Muscle layer of colon (tissue), 2 donors: ENCODE measurements around the gene SLC39A12.

Source experiments
- H3K27ac ChIP-seq: one replicate; pipeline ENCODE4 v1.7.0; 2013; ENCODE audit warnings: low read depth, mild to moderate bottlenecking, low read length, moderate library complexity
- H3K27me3 ChIP-seq, 2 donors: one replicate each; pipeline ENCODE4 v1.7.0; 2013; ENCODE audit warnings: low read length in 2 of 2, mild to moderate bottlenecking in 2 of 2; ENCODE audit not compliant: insufficient read depth in 2 of 2, control insufficient read depth in 1 of 2
- H3K36me3 ChIP-seq: one replicate; pipeline ENCODE4 v1.7.0; 2013; ENCODE audit warnings: mild to moderate bottlenecking, low read length; ENCODE audit not compliant: insufficient read depth
- H3K4me1 ChIP-seq: one replicate; pipeline ENCODE4 v1.7.0; 2013; ENCODE audit warnings: mild to moderate bottlenecking, low read length; ENCODE audit not compliant: insufficient read depth
- H3K4me3 ChIP-seq, 2 donors: one replicate each; pipeline ENCODE4 v1.7.0; 2013; ENCODE audit warnings: low read length in 2 of 2, low read depth in 1 of 2, mild to moderate bottlenecking in 1 of 2, moderate library complexity in 1 of 2
- H3K9ac ChIP-seq: one replicate; pipeline ENCODE4 v1.7.0; 2013; ENCODE audit warnings: low read length
- H3K9me3 ChIP-seq: one replicate; pipeline ENCODE4 v1.7.0; 2013; ENCODE audit warnings: mild to moderate bottlenecking, low read length
- donor health status: abdominal sarcoma.
- donor health status: Adenocarcinoma of cecum.

Gene SLC39A12

DNA sequence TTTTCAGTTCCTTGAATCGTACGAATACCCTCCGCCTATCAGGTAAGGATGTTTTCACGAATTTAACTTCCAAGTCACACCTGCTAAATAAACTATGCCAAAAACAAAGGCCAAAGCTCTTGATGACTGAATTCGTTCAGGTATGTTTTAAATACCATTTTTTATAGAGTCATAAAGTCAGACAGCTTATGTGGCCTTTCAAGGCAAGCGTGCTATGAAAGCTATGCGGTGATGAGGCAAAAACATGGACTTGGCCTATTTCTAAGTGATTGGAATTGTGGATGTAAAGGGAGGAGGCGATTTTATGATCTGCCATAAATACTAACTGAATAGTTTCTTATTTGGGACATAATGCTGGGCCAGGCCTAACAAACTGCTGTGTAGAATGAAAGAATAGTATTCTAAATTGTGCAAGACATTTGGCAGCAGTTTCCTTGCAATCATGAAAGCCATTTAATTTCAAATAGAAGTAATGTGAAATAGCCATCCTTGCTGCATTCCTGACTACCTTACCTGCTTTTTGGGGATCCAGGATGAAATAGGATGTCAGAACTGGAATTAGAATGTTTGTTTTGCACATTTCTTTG is 14.0 kb downstream of the SLC39A12 start:
- Histone ChIP-seq H3K4me3 (no peak overlapping the region), H3K36me3 (no peaks in the 10 kb centered on the region), H3K9me3 (no peaks in the 10 kb centered on the region)

GRCh38 chr10:17974505-17974904 is 22.8 kb downstream of the SLC39A12 start:
- H3K27me3 ChIP-seq: no peaks in the 10 kb centered on the region
- H3K4me1 ChIP-seq: no peaks in the 10 kb centered on the region
- no peak overlapping the region for H3K27ac ChIP-seq
- no peaks in the 10 kb centered on the region for H3K9me3 ChIP-seq
- H3K36me3 ChIP-seq: no peaks in the 10 kb centered on the region
- H3K9ac ChIP-seq: no peak overlapping the region
- H3K4me3 ChIP-seq: no peak overlapping the region

More for the DNA sequence above, 14.0 kb downstream of the SLC39A12 start:
- Histone ChIP-seq H3K27me3 (no peaks in the 10 kb centered on the region), H3K4me1 (peaks cover 10% of the 10 kb centered on the region), H3K9ac (no peak overlapping the region), H3K27ac (no peak overlapping the region)

DNA sequence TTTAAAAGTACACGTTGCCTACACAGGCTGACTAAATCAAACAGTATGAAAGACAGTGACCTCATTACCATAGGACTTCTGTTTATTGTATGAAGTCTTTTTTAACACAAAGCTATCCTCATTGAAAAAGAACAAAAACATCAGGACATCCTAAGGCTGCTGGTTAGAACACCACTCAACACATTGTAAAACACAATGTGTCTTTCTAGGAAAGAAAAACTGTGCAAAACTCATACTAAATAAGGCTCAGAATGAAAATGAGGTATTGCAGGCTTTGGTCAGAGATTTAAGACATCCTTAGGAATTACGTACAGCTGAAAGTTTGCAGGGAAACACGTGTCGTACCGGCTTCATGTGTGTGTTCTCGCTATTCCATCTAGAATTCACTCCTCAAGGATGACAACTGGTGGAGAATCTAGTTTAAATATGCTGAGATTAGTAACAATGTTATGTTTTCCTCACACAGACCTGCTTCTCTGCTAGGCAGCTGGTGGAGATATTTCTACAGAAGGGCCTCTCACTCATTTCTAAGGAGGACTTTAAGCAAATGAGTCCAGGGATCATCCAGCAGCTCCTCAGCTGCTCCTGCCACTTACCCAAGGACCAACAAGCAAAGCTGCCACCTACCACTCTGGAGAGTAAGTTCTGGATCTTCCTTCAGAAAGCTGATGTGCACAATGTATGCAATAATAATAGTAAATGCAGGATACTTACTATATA is 29.3 kb downstream of the SLC39A12 start:
- H3K9ac ChIP-seq: no peak overlapping the region
- no peaks in the 10 kb centered on the region for H3K9me3 ChIP-seq
- H3K27ac ChIP-seq: no peak overlapping the region
- H3K27me3 ChIP-seq: no peaks in the 10 kb centered on the region
- no peaks in the 10 kb centered on the region for H3K4me1 ChIP-seq
- no peaks in the 10 kb centered on the region for H3K36me3 ChIP-seq
- H3K4me3 ChIP-seq: no peak overlapping the region

- Histone ChIP-seq H3K27me3 (no peaks in the 10 kb centered on the region), H3K9me3 (no peaks in the 10 kb centered on the region), H3K27ac (no peak overlapping the region), H3K4me3 (no peak overlapping the region), H3K9ac (no peak overlapping the region), H3K4me1 (no peaks in the 10 kb centered on the region), H3K36me3 (no peaks in the 10 kb centered on the region)
Measured at GRCh38 chr10:17981766-17982380, 30.2 kb downstream of the SLC39A12 start.

DNA sequence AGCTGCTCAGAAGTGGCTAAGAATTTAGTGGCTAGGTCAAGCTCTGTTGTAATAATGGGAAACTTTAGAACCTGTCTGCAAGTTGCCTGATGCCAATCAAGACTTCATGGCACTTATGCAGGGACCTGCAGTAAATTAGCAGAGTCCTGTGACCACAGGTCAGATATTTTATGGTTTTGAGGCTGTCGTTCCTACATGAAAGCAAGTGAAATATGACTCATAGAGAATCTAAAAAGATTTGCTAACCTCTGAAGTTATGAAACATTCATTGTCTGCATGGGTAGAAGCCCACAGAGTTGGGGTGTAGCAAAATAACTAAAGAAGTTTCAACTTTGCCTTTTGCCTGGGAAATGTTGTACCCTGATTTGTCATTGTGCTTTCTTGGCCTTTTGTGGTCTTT is 32.3 kb downstream of the SLC39A12 start:
- Histone ChIP-seq H3K4me3 (no peak overlapping the region), H3K27me3 (no peaks in the 10 kb centered on the region), H3K4me1 (no peaks in the 10 kb centered on the region), H3K27ac (no peak overlapping the region), H3K36me3 (no peaks in the 10 kb centered on the region), H3K9me3 (no peaks in the 10 kb centered on the region), H3K9ac (no peak overlapping the region)

GRCh38 chr10:17984563-17984962 is 32.8 kb downstream of the SLC39A12 start:
- no peaks in the 10 kb centered on the region for H3K27me3 ChIP-seq
- H3K27ac ChIP-seq: no peak overlapping the region
- H3K36me3 ChIP-seq: no peaks in the 10 kb centered on the region
- H3K9me3 ChIP-seq: no peaks in the 10 kb centered on the region
- H3K4me3 ChIP-seq: no peak overlapping the region
- H3K4me1 ChIP-seq: no peaks in the 10 kb centered on the region
- H3K9ac ChIP-seq: no peak overlapping the region

- Histone ChIP-seq H3K27me3 (no peaks in the 10 kb centered on the region), H3K36me3 (no peaks in the 10 kb centered on the region), H3K4me1 (no peaks in the 10 kb centered on the region), H3K9ac (no peak overlapping the region), H3K27ac (no peak overlapping the region), H3K4me3 (no peak overlapping the region), H3K9me3 (no peaks in the 10 kb centered on the region)
Measured at GRCh38 chr10:17989908-17990767, 38.4 kb downstream of the SLC39A12 start.

GRCh38 chr10:17992266-17992665 is 40.5 kb downstream of the SLC39A12 start:
- no peak overlapping the region for H3K9ac ChIP-seq
- no peaks in the 10 kb centered on the region for H3K27me3 ChIP-seq
- no peaks in the 10 kb centered on the region for H3K36me3 ChIP-seq
- no peak overlapping the region for H3K4me3 ChIP-seq
- H3K9me3 ChIP-seq: no peaks in the 10 kb centered on the region
- no peaks in the 10 kb centered on the region for H3K4me1 ChIP-seq
- H3K27ac ChIP-seq: no peak overlapping the region

DNA sequence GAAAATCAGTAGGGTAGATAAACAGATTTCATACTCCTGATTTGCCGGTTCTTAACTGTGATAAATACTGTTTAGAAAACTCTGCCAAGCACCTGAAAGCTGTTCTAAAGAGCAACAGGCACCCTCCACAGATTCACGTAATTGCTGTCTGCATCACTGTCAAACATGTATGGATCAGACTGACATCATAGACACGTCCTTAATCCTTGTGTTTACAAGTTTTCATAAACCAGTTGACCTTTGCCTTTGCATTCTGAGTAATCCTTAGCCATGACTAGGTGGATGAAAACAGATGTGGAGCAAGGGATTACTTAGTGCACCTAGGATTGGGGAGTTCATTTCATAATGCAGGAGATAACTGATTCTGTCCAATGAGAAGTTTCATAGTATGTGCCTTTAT is 41.6 kb downstream of the SLC39A12 start:
- H3K4me3 ChIP-seq: no peak overlapping the region
- no peaks in the 10 kb centered on the region for H3K4me1 ChIP-seq

DNA sequence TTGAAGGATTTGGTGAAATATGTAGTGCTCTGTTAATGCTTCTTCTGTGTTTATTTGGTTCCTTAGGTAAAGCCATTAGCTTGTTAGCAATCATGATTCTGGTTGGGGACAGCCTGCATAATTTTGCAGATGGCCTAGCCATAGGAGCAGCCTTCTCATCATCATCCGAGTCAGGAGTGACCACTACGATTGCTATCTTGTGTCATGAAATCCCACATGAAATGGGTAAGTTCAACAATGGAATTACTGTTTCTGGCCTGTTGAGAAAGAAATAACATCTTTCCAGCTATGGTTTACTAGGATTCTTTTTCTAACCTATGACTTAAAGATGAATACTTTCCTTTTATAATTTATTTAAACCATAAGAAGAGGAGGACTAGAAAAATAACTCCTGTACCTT is 48.9 kb downstream of the SLC39A12 start:
- Histone ChIP-seq H3K9me3 (no peaks in the 10 kb centered on the region), H3K4me3 (no peak overlapping the region), H3K27me3 (no peaks in the 10 kb centered on the region), H3K4me1 (no peaks in the 10 kb centered on the region), H3K9ac (no peak overlapping the region), H3K36me3 (no peaks in the 10 kb centered on the region), H3K27ac (no peak overlapping the region)

More for the DNA sequence above, 41.6 kb downstream of the SLC39A12 start:
- Histone ChIP-seq H3K9me3 (no peaks in the 10 kb centered on the region), H3K27me3 (no peaks in the 10 kb centered on the region), H3K9ac (no peak overlapping the region), H3K36me3 (no peaks in the 10 kb centered on the region), H3K27ac (no peak overlapping the region)

- H3K27ac ChIP-seq: no peak overlapping the region
- no peaks in the 10 kb centered on the region for H3K4me1 ChIP-seq
- H3K36me3 ChIP-seq: no peaks in the 10 kb centered on the region
- no peaks in the 10 kb centered on the region for H3K27me3 ChIP-seq
- no peak overlapping the region for H3K4me3 ChIP-seq
- H3K9me3 ChIP-seq: no peaks in the 10 kb centered on the region
- no peak overlapping the region for H3K9ac ChIP-seq
Measured at GRCh38 chr10:18005445-18005780, 53.7 kb downstream of the SLC39A12 start.
